Activated T-cell treated with anti-CD3 and anti-CD28 coated beads, Interleukin-2, amount 50 U/mL, for 24 hours (primary cell): ENCODE results near the gene AFF3.
"Not testable (repeated sequence)": the region's sequence is repeated elsewhere in the genome, so short reads cannot be mapped to it uniquely, and the experiment has no call there.

Source experiments
- DNase-seq: peaks from one replicate; pipeline ENCODE4 v3.0.0-alpha.2; 2020
- H3K27ac Mint-ChIP-seq: 2 replicates; pipeline ENCODE4 v1.8.0; 2020; ENCODE audit warnings: mild to moderate bottlenecking, mixed read lengths
- H3K27me3 Mint-ChIP-seq: 2 replicates; pipeline ENCODE4 v1.8.0; 2020; ENCODE audit warnings: mixed read lengths
- H3K36me3 Mint-ChIP-seq: 2 replicates; pipeline ENCODE4 v1.8.0; 2020; ENCODE audit warnings: low read depth, mixed read lengths
- H3K4me1 Mint-ChIP-seq: 2 replicates; pipeline ENCODE4 v1.8.0; 2020; ENCODE audit warnings: low read depth, mixed read lengths
- H3K4me3 Mint-ChIP-seq: 2 replicates; pipeline ENCODE4 v1.8.0; 2020; ENCODE audit warnings: mild to moderate bottlenecking, moderate library complexity, mixed read lengths
- H3K9me3 Mint-ChIP-seq: 2 replicates; pipeline ENCODE4 v1.8.0; 2020; ENCODE audit warnings: mixed read lengths

The AFF3 gene

GRCh38 chr2:100135415-100135814 is 7.0 kb downstream of the AFF3 start:
- Mint-ChIP-seq H3K27me3 (no peaks in the 10 kb centered on the region), H3K4me1 (peaks cover 38% of the 10 kb centered on the region), H3K27ac (no peak overlapping the region), H3K4me3 (no peak overlapping the region), H3K36me3 (no peaks in the 10 kb centered on the region), H3K9me3 (no peaks in the 10 kb centered on the region)
- DNase-seq, result no peak

- no peak for DNase-seq
- Mint-ChIP-seq H3K9me3 (no peaks in the 10 kb centered on the region), H3K36me3 (no peaks in the 10 kb centered on the region), H3K4me1 (peaks cover 16% of the 10 kb centered on the region), H3K27ac (peak overlapping the region; percentile 22), H3K27me3 (no peaks in the 10 kb centered on the region), H3K4me3 (no peak overlapping the region)
These were observed 11.6 kb downstream of the AFF3 start for GRCh38 chr2:100130595-100131391.

GRCh38 chr2:100126897-100127401 is 15.4 kb downstream of the AFF3 start:
- no peak for DNase-seq
- H3K36me3 Mint-ChIP-seq, result no peaks in the 10 kb centered on the region
- H3K4me3 Mint-ChIP-seq, result no peak overlapping the region
- H3K9me3 Mint-ChIP-seq, result peaks cover 6% of the 10 kb centered on the region
- H3K4me1 Mint-ChIP-seq, result peaks cover 17% of the 10 kb centered on the region
- H3K27ac Mint-ChIP-seq, result no peak overlapping the region
- H3K27me3 Mint-ChIP-seq, result no peaks in the 10 kb centered on the region

GRCh38 chr2:100126201-100126600 is 16.2 kb downstream of the AFF3 start:
- H3K4me3 Mint-ChIP-seq, result no peak overlapping the region
- H3K36me3 Mint-ChIP-seq, result peaks cover 3% of the 10 kb centered on the region
- H3K27me3 Mint-ChIP-seq, result peaks cover 4% of the 10 kb centered on the region
- H3K4me1 Mint-ChIP-seq, result peaks cover 13% of the 10 kb centered on the region
- no peak for DNase-seq
- no peak overlapping the region for H3K27ac Mint-ChIP-seq
- H3K9me3 Mint-ChIP-seq, result peaks cover 6% of the 10 kb centered on the region

- no peak overlapping the region for H3K27ac Mint-ChIP-seq
- peaks cover 4% of the 10 kb centered on the region for H3K36me3 Mint-ChIP-seq
- H3K27me3 Mint-ChIP-seq, result peaks cover 5% of the 10 kb centered on the region
- peaks cover 6% of the 10 kb centered on the region for H3K9me3 Mint-ChIP-seq
- H3K4me1 Mint-ChIP-seq, result peaks cover 8% of the 10 kb centered on the region
- no peak for DNase-seq
- no peak overlapping the region for H3K4me3 Mint-ChIP-seq
These were observed 16.8 kb downstream of the AFF3 start for GRCh38 chr2:100125626-100126025.

- Mint-ChIP-seq H3K9me3 (peaks cover 6% of the 10 kb centered on the region), H3K36me3 (peaks cover 4% of the 10 kb centered on the region), H3K4me3 (no peak overlapping the region), H3K4me1 (peaks cover 2% of the 10 kb centered on the region), H3K27ac (no peak overlapping the region), H3K27me3 (peaks cover 5% of the 10 kb centered on the region)
- no peak for DNase-seq
These were observed 17.6 kb downstream of the AFF3 start for GRCh38 chr2:100124761-100125160.

- H3K4me3 Mint-ChIP-seq, result no peak overlapping the region
These were observed 21.2 kb downstream of the AFF3 start for GRCh38 chr2:100121124-100121718.

GRCh38 chr2:100119235-100119634 is 23.2 kb downstream of the AFF3 start:
- DNase-seq, result no peak
- peaks cover 15% of the 10 kb centered on the region for H3K36me3 Mint-ChIP-seq
- H3K4me3 Mint-ChIP-seq, result no peak overlapping the region
- peaks cover 6% of the 10 kb centered on the region for H3K4me1 Mint-ChIP-seq
- peaks cover 5% of the 10 kb centered on the region for H3K27me3 Mint-ChIP-seq
- H3K27ac Mint-ChIP-seq, result no peak overlapping the region
- peaks cover 14% of the 10 kb centered on the region for H3K9me3 Mint-ChIP-seq

More at GRCh38 chr2:100121124-100121718, 21.2 kb downstream of the AFF3 start:
- Mint-ChIP-seq H3K27me3 (peaks cover 5% of the 10 kb centered on the region), H3K9me3 (peaks cover 17% of the 10 kb centered on the region), H3K27ac (no peak overlapping the region), H3K36me3 (peaks cover 15% of the 10 kb centered on the region), H3K4me1 (peaks cover 2% of the 10 kb centered on the region)
- DNase-seq, result no peak

GRCh38 chr2:100113990-100114433 is 28.4 kb downstream of the AFF3 start:
- H3K4me3 Mint-ChIP-seq, result no peak overlapping the region
- DNase-seq, result no peak
- peaks cover 10% of the 10 kb centered on the region for H3K9me3 Mint-ChIP-seq
- H3K27ac Mint-ChIP-seq, result no peak overlapping the region
- H3K27me3 Mint-ChIP-seq, result no peaks in the 10 kb centered on the region
- H3K36me3 Mint-ChIP-seq, result peaks cover 11% of the 10 kb centered on the region
- peaks cover 17% of the 10 kb centered on the region for H3K4me1 Mint-ChIP-seq

- DNase-seq, result no peak
- Mint-ChIP-seq H3K36me3 (no peaks in the 10 kb centered on the region), H3K4me1 (peaks cover 20% of the 10 kb centered on the region), H3K9me3 (no peaks in the 10 kb centered on the region), H3K27me3 (peaks cover 29% of the 10 kb centered on the region), H3K27ac (no peak overlapping the region), H3K4me3 (no peak overlapping the region)
These were observed 31.8 kb downstream of the AFF3 start for GRCh38 chr2:100110614-100111000.

- Mint-ChIP-seq H3K36me3 (no peaks in the 10 kb centered on the region), H3K4me3 (no peak overlapping the region), H3K4me1 (peaks cover 24% of the 10 kb centered on the region), H3K27me3 (peaks cover 32% of the 10 kb centered on the region), H3K9me3 (no peaks in the 10 kb centered on the region), H3K27ac (no peak overlapping the region)
- no peak for DNase-seq
These were observed 32.3 kb downstream of the AFF3 start for GRCh38 chr2:100109986-100110613.

- DNase-seq, H3K4me3 Mint-ChIP-seq, H3K9me3 Mint-ChIP-seq, H3K27ac Mint-ChIP-seq, H3K36me3 Mint-ChIP-seq: not testable (repeated sequence)
- Mint-ChIP-seq H3K4me1 (peaks cover 12% of the 10 kb centered on the region), H3K27me3 (peaks cover 32% of the 10 kb centered on the region)
These were observed 33.8 kb downstream of the AFF3 start for GRCh38 chr2:100108648-100109020.

GRCh38 chr2:100107906-100108647 is 34.3 kb downstream of the AFF3 start:
- Mint-ChIP-seq H3K4me1 (peaks cover 8% of the 10 kb centered on the region), H3K27me3 (peaks cover 34% of the 10 kb centered on the region), H3K9me3 (no peaks in the 10 kb centered on the region), H3K27ac (no peak overlapping the region), H3K4me3 (no peak overlapping the region), H3K36me3 (no peaks in the 10 kb centered on the region)
- no peak for DNase-seq

GRCh38 chr2:100107440-100107839 is 35.0 kb downstream of the AFF3 start:
- H3K36me3 Mint-ChIP-seq, result no peaks in the 10 kb centered on the region
- no peak overlapping the region for H3K27ac Mint-ChIP-seq
- DNase-seq, result no peak
- H3K4me1 Mint-ChIP-seq, result peaks cover 7% of the 10 kb centered on the region
- H3K9me3 Mint-ChIP-seq, result no peaks in the 10 kb centered on the region
- H3K27me3 Mint-ChIP-seq, result peaks cover 35% of the 10 kb centered on the region
- H3K4me3 Mint-ChIP-seq, result no peak overlapping the region
